22Rv1 (cell line): Measurements from ENCODE around the gene STXBP1.

ENCODE experiments used
- CTCF ChIP-seq: fragments of 450-650 bp; IDR thresholded peaks from 2 replicates; pipeline ENCODE4 v1.5.1; 2017; ENCODE audit warnings: mild to moderate bottlenecking
- ZFX ChIP-seq: fragments of 450-650 bp; IDR thresholded peaks from 2 replicates; pipeline ENCODE4 v1.6.1; 2017; ENCODE audit warnings: antibody characterized with exemption, borderline replicate concordance

DNA sequence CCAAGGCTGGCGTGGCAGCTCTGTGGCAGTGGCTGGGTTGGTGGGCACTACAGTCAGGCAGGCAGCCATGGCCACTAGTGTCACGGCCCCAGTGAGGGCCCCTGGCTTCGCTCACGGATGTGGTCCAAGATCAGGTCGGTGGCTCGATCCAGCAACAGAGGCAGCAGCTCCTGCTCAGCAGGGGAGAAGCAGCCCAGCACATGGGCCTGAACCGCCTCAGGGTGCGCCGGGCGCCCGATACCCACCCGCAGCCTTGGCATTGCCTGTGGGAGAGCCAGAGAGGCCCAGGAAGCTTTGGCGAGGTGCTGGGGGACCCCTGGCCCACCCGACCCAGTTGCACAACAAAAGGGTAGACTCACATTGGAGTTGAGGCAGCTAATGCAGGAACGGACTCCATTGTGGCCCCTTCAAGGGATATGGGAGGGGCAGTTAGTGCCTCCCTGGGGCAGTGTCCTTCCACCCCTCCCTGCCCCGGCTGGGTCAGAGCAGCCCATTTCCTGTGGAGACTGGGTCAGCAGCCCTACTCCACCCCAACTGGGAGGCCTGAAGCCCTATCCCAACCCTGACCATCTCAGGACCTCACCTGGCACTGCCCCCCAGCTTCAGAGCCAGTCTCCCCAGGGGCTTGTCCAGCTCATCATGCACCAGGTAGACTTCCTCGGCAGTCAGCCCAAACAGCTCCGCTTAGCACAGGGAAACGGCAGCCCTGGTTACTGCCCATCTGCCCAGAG lies 102.1 kb downstream of the STXBP1 start:
- TF ChIP-seq CTCF (no peak), ZFX (no peak)
